AG09309 (cell line): ENCODE data around the gene CDC5L.

Experiments used
- DNase-seq: peaks from one replicate; pipeline ENCODE4 v3.0.0-alpha.2; 2010; ENCODE audit warnings: low read depth
- H3K4me3 ChIP-seq: 2 replicates; pipeline ENCODE4 v1.5.1; 2011; ENCODE audit warnings: mild to moderate bottlenecking, low read depth, low read length, moderate library complexity; ENCODE audit not compliant: control insufficient read depth
- CTCF ChIP-seq: IDR thresholded peaks from 2 replicates; pipeline ENCODE4 v1.5.1; 2011; ENCODE audit warnings: mild to moderate bottlenecking, low read depth, low read length, inconsistent platforms; ENCODE audit not compliant: insufficient read depth, control insufficient read depth; ENCODE audit errors: missing control alignments

Gene CDC5L

GRCh38 chr6:44387346-44388134, at the start of gene CDC5L:
Gene CDC5L (plus strand): TSS chr6:44387706. CDS start chr6:44387824, 118 bp downstream.
- peak within 1 kb of the TSS; percentile 65 for H3K4me3 ChIP-seq
- DNase-seq = peak; percentile 99
- TF ChIP-seq CTCF = no peak

- no peak overlapping the region for H3K4me3 ChIP-seq
- peak; percentile 82 for TF ChIP-seq CTCF
- peak; percentile 5 for DNase-seq
These were observed 49.0 kb upstream of the CDC5L start for GRCh38 chr6:44338228-44339122.

- DNase-seq = no peak
- no peak overlapping the region for H3K4me3 ChIP-seq
- no peak for TF ChIP-seq CTCF
These were observed 48.2 kb upstream of the CDC5L start for GRCh38 chr6:44339301-44339700.

GRCh38 chr6:44339763-44340625, 47.5 kb upstream of the CDC5L start:
- DNase-seq = peak; percentile 4
- H3K4me3 ChIP-seq = no peak overlapping the region
- TF ChIP-seq CTCF = no peak

- no peak for DNase-seq
- no peak for TF ChIP-seq CTCF
- no peak overlapping the region for H3K4me3 ChIP-seq
These were observed 46.2 kb upstream of the CDC5L start for GRCh38 chr6:44341095-44341890.

- TF ChIP-seq CTCF = no peak
- no peak for DNase-seq
- H3K4me3 ChIP-seq = no peak overlapping the region
These were observed 45.5 kb upstream of the CDC5L start for GRCh38 chr6:44342052-44342451.
